KOPT-K1 (cell line): Measurements from ENCODE around the gene CPAMD8.
"Not testable (repeated sequence)": the region's sequence is repeated elsewhere in the genome, so short reads cannot be mapped to it uniquely, and the experiment has no call there.

ENCODE experiments used
- H3K27ac ChIP-seq: fragments of 200-600 bp; sonication (generic); 2 replicates; pipeline ENCODE4 v1.5.1; 2016; ENCODE audit warnings: antibody characterized with exemption, mild to moderate bottlenecking, low read depth, low read length; ENCODE audit not compliant: poor library complexity, severe bottlenecking
- H3K36me3 ChIP-seq: fragments of 200-600 bp; sonication (generic); 2 replicates; pipeline ENCODE4 v1.5.1; 2017; ENCODE audit warnings: antibody characterized with exemption, mild to moderate bottlenecking, low read length, moderate library complexity; ENCODE audit not compliant: insufficient read depth
- H3K9me3 ChIP-seq: fragments of 200-600 bp; sonication (generic); 2 replicates; pipeline ENCODE4 v1.5.1; 2017; ENCODE audit warnings: antibody characterized with exemption, low read length, mild to moderate bottlenecking; ENCODE audit not compliant: insufficient read depth, poor library complexity, severe bottlenecking

The CPAMD8 gene

GRCh38 chr19:17024941-17025340 lies 1.7 kb downstream of the CPAMD8 start:
- not testable (repeated sequence) for H3K36me3 ChIP-seq, H3K27ac ChIP-seq
- H3K9me3 ChIP-seq = peaks cover 43% of the 10 kb centered on the region

GRCh38 chr19:17023805-17024204 lies 2.8 kb downstream of the CPAMD8 start:
- no peaks in the 10 kb centered on the region for H3K36me3 ChIP-seq
- H3K27ac ChIP-seq = no peak overlapping the region
- H3K9me3 ChIP-seq = peaks cover 43% of the 10 kb centered on the region

- H3K9me3 ChIP-seq = peaks cover 43% of the 10 kb centered on the region
- no peaks in the 10 kb centered on the region for H3K36me3 ChIP-seq
- no peak overlapping the region for H3K27ac ChIP-seq
Observed at GRCh38 chr19:17022738-17023137, 3.9 kb downstream of the CPAMD8 start.

GRCh38 chr19:17021793-17022590 lies 4.6 kb downstream of the CPAMD8 start:
- no peak overlapping the region for H3K27ac ChIP-seq
- H3K36me3 ChIP-seq = no peaks in the 10 kb centered on the region
- H3K9me3 ChIP-seq = peaks cover 43% of the 10 kb centered on the region

GRCh38 chr19:17021328-17021727 lies 5.3 kb downstream of the CPAMD8 start:
- Histone ChIP-seq H3K9me3 (peaks cover 43% of the 10 kb centered on the region), H3K36me3 (no peaks in the 10 kb centered on the region), H3K27ac (no peak overlapping the region)

- Histone ChIP-seq H3K27ac (no peak overlapping the region), H3K36me3 (no peaks in the 10 kb centered on the region), H3K9me3 (peaks cover 43% of the 10 kb centered on the region)
Observed at GRCh38 chr19:17020823-17021222, 5.8 kb downstream of the CPAMD8 start.

GRCh38 chr19:17020385-17020784 lies 6.2 kb downstream of the CPAMD8 start:
- Histone ChIP-seq H3K36me3 (no peaks in the 10 kb centered on the region), H3K27ac (no peak overlapping the region), H3K9me3 (peaks cover 45% of the 10 kb centered on the region)

GRCh38 chr19:17014212-17014861 lies 12.3 kb downstream of the CPAMD8 start:
- H3K36me3 ChIP-seq, H3K27ac ChIP-seq: not testable (repeated sequence)
- H3K9me3 ChIP-seq = peaks cover 13% of the 10 kb centered on the region

- H3K36me3 ChIP-seq = no peaks in the 10 kb centered on the region
- no peak overlapping the region for H3K27ac ChIP-seq
- peaks cover 13% of the 10 kb centered on the region for H3K9me3 ChIP-seq
Observed at GRCh38 chr19:17011485-17011884, 15.1 kb downstream of the CPAMD8 start.

- no peak overlapping the region for H3K27ac ChIP-seq
- H3K36me3 ChIP-seq = no peaks in the 10 kb centered on the region
- no peaks in the 10 kb centered on the region for H3K9me3 ChIP-seq
Observed at GRCh38 chr19:17006579-17006978, 20.0 kb downstream of the CPAMD8 start.

GRCh38 chr19:17005000-17005399 lies 21.6 kb downstream of the CPAMD8 start:
- Histone ChIP-seq H3K36me3 (no peaks in the 10 kb centered on the region), H3K27ac (no peak overlapping the region), H3K9me3 (no peaks in the 10 kb centered on the region)

GRCh38 chr19:17004386-17004785 lies 22.2 kb downstream of the CPAMD8 start:
- Histone ChIP-seq H3K27ac (no peak overlapping the region), H3K9me3 (no peaks in the 10 kb centered on the region), H3K36me3 (no peaks in the 10 kb centered on the region)

GRCh38 chr19:17002455-17002854 lies 24.2 kb downstream of the CPAMD8 start:
- no peaks in the 10 kb centered on the region for H3K36me3 ChIP-seq
- peaks cover 12% of the 10 kb centered on the region for H3K9me3 ChIP-seq
- H3K27ac ChIP-seq = no peak overlapping the region

GRCh38 chr19:17001603-17002183 lies 24.9 kb downstream of the CPAMD8 start:
- no peak overlapping the region for H3K27ac ChIP-seq
- peaks cover 12% of the 10 kb centered on the region for H3K9me3 ChIP-seq
- no peaks in the 10 kb centered on the region for H3K36me3 ChIP-seq

GRCh38 chr19:16998635-16999194 lies 27.9 kb downstream of the CPAMD8 start:
- H3K36me3 ChIP-seq = no peaks in the 10 kb centered on the region
- no peak overlapping the region for H3K27ac ChIP-seq
- H3K9me3 ChIP-seq = peaks cover 20% of the 10 kb centered on the region
